SJSA1 (cell line): ENCODE measurements around the gene EFHD2. TPM values are rescaled to one million over a fixed set of nuclear protein-coding genes. Genes with fewer than 3 reads are reported as not detected.

Source experiments
- DNase-seq, 2 experiments: peaks; one replicate each; pipeline ENCODE4 v3.0.0-alpha.2; 2015 to 2020; ENCODE audit warnings: low spot score in 2 of 2, low read depth in 1 of 2
- H3K27ac ChIP-seq: fragments of 250-450 bp; sonication (Bioruptor Pico); 2 replicates; pipeline ENCODE4 v1.5.1; 2020; ENCODE audit warnings: mild to moderate bottlenecking, moderate library complexity
- H3K27me3 ChIP-seq: fragments of 250-450 bp; sonication (Bioruptor Pico); replicated peaks from 2 replicates; pipeline ENCODE4 v1.5.1; 2020; ENCODE audit warnings: mild to moderate bottlenecking, moderate library complexity
- H3K36me3 ChIP-seq: fragments of 250-450 bp; sonication (Bioruptor Pico); 2 replicates; pipeline ENCODE4 v1.5.1; 2020; ENCODE audit warnings: mild to moderate bottlenecking
- H3K4me1 ChIP-seq: fragments of 250-450 bp; sonication (Bioruptor Pico); replicated peaks from 2 replicates; pipeline ENCODE4 v1.6.1; 2021; ENCODE audit warnings: mild to moderate bottlenecking
- H3K4me3 ChIP-seq: fragments of 250-450 bp; sonication (Bioruptor Pico); 2 replicates; pipeline ENCODE4 v1.5.1; 2020; ENCODE audit warnings: mild to moderate bottlenecking
- H3K9me3 ChIP-seq: fragments of 250-450 bp; sonication (Bioruptor Pico); replicated peaks from 2 replicates; pipeline ENCODE4 v1.5.1; 2020; ENCODE audit warnings: mild to moderate bottlenecking
- total RNA-seq: library from RNA; depleted of rRNA; stranded (reverse); fragments of >200 nt; shearing (Covaris generic); gene quantifications from 2 replicates; pipeline ENCODE4 v1.2.3, GENCODE V29; 2014

EFHD2 gene
- total RNA-seq, 1 experiment from 2014 or later, result 169 TPM

DNA sequence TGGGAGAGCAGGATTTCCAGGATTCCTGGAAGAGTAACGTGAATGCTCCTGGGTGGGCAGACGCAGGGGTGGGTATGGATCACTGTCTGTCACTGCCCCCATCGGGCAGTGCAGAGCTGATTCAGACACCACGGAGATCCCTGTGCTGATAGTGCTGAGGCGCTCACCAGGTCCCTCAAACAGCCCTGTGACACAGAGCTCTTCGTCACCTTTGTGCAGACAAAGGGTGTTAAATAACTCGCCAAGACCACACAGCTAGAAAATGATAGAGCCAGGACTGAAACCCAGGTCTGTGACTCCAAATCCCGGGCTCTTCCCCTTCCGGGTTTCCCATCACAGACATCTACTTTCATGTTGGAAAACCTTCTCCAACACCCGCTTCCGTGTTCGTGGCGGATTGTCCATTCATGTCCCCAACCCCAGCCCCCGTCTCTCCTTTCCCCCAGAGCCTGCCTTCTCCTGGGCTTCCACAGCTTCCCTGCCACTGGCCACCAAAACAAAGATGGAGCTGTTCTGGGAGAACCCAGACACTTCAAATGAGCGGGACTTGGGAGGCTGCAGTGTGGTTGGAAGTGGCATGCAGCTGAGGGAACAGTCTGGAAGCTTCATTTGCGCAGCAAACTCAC lies 2.6 kb downstream of the EFHD2 start:
- DNase-seq, result peak; percentile 92 to 97
- Histone ChIP-seq H3K4me1 (peaks cover 81% of the 10 kb centered on the region), H3K4me3 (peak overlapping the region; percentile 99), H3K27ac (peak overlapping the region; percentile 95), H3K9me3 (peaks cover 5% of the 10 kb centered on the region), H3K36me3 (peaks cover 90% of the 10 kb centered on the region), H3K27me3 (no peaks in the 10 kb centered on the region)

DNA sequence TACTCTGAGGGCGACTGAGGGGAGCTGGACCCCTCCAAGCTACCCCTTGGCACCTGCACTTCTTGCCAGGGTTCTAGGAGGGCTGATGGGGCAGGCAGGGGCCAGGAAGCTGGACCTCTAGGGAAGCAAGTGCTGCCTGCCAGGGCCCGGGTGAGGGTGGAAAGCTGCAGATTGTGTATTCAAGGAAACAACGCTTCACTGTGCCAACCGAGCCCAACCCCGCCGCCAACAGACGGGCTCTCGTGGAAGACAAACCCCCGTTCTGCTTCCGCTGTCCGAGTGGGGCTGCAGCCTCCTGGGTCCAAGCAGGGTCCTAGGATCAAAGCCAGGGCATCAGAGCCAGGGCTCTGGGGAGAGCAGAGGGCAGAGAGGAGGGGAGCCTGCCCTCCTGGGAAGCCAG lies 3.2 kb downstream of the EFHD2 start:
- peaks cover 88% of the 10 kb centered on the region for H3K36me3 ChIP-seq
- no peaks in the 10 kb centered on the region for H3K27me3 ChIP-seq
- peaks cover 81% of the 10 kb centered on the region for H3K4me1 ChIP-seq

DNA sequence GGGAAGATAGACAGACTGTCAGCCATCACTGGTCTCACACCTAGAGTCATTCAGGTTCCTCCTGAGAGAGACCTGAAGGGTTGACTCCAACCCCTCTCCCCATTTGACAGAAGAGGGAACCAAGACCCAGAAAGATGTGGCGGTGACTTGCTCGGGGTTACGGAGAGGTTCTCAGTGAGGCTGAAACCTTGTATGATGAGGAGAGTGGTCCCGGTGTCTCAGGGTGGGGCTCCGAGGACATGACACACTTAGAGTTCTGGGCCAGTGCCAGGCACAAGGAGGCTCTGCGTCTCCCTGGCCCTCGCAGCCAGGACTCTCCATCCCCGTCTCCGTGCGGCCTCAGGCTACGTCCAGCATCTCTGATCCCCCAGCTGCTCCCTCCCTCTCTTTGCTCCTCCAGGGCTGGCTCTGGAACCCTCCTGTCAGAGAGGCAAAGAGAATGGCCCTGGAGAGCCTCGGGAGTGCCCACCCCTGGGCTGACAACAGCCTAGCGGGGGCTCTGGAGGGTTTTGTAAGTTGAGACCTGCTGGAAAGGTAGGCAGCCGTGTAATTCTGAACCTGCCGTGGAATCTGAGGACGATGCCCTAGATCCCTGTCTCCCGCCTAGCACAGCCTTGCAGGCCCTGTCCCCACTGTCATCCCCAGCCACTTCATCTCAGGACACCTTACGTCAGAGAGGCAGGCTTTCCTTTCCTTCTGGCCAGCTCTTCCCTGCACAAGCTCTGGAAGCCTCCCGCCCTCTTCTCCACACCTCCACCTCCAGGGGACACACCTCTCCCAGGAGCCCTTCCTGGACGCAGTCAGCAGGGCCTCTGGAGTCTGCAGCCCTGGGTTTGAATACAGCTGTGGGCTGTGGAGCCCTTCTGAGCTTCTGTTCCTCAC lies 4.1 kb downstream of the EFHD2 start:
- no peaks in the 10 kb centered on the region for H3K27me3 ChIP-seq
- peak overlapping the region; percentile 95 for H3K27ac ChIP-seq
- peaks cover 81% of the 10 kb centered on the region for H3K4me1 ChIP-seq
- peaks cover 5% of the 10 kb centered on the region for H3K9me3 ChIP-seq
- no peak overlapping the region for H3K4me3 ChIP-seq
- no peak for DNase-seq
- peaks cover 82% of the 10 kb centered on the region for H3K36me3 ChIP-seq

More for the DNA sequence above, 3.2 kb downstream of the EFHD2 start:
- Histone ChIP-seq H3K27ac (peak overlapping the region; percentile 95), H3K9me3 (peaks cover 5% of the 10 kb centered on the region), H3K4me3 (peak overlapping the region; percentile 99)
- DNase-seq, result no peak

DNA sequence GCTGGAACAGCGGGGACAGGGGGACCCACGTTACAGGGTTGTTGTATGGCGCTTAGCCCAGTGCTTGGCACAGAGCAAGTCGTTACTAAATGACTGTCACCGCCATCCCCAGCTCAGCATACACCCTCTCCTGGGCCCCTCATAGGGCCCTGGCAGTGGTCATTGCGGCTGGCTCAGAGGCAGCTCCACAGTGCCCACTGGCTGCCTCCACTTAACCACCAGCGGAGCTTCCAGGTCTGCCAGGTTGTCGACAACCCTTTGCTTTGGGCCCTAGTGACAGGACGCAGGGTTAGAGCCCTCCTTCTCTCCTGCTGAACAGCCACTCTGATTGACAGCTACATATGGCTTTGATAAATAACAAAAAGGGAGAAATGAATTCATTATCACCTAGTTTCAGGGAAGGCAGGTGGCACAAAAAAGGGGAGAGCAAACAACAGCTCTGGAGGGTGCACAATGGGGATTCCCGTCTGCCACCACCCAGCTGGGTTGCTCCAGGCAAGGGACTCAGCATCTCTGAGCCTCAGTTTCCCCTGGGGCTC lies 4.8 kb downstream of the EFHD2 start:
- peaks cover 79% of the 10 kb centered on the region for H3K36me3 ChIP-seq
- peaks cover 81% of the 10 kb centered on the region for H3K4me1 ChIP-seq
- no peaks in the 10 kb centered on the region for H3K27me3 ChIP-seq
- H3K27ac ChIP-seq, result no peak overlapping the region
- peaks cover 5% of the 10 kb centered on the region for H3K9me3 ChIP-seq
- DNase-seq, result no peak
- no peak overlapping the region for H3K4me3 ChIP-seq

DNA sequence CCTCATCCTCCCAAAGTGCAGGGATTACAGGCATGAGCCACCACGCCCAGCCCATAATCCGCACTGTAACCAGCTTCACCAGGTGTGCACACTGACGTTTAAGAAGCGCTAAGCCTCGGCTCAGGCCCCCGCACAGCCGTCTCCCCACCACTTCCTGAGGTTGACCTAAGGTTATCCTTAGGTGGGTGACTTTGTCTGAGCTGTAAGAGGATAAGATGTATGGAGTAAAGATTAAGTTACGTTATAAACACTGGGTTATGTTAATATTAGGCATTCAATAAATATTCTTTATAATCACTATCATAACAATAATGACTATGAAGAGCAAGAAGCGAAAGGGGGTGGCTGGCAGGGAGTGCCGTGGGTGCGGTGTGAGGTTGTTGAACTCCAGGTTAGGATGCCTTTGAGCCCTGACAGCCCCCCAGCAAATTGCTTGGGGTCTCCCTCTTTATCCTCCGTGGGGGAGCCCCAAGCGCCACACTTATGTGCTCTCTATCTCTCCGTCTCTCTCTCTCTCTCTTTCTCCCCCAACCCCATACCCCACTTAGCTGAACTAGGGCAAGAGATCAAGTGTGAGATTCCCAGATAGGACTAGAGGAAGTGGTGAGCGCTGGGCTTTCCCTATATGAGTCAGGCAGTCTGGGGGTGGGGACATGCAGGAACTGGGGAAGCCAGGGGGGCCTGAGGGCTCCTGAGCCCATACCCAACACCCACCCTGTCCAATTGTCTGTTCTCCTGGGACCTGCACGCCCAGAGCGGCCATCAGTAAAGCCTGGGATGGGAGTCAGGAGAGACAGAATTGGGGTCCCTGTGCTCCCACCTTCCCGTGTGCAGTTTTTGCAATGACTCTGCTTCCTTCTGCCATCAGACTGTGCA lies 7.6 kb downstream of the EFHD2 start:
- H3K4me3 ChIP-seq, result no peak overlapping the region
- H3K36me3 ChIP-seq, result peaks cover 79% of the 10 kb centered on the region
- peak; percentile 86 to 93 for DNase-seq
- H3K4me1 ChIP-seq, result peaks cover 75% of the 10 kb centered on the region
- no peaks in the 10 kb centered on the region for H3K27me3 ChIP-seq
- peak overlapping the region; percentile 64 for H3K27ac ChIP-seq
- no peaks in the 10 kb centered on the region for H3K9me3 ChIP-seq

DNA sequence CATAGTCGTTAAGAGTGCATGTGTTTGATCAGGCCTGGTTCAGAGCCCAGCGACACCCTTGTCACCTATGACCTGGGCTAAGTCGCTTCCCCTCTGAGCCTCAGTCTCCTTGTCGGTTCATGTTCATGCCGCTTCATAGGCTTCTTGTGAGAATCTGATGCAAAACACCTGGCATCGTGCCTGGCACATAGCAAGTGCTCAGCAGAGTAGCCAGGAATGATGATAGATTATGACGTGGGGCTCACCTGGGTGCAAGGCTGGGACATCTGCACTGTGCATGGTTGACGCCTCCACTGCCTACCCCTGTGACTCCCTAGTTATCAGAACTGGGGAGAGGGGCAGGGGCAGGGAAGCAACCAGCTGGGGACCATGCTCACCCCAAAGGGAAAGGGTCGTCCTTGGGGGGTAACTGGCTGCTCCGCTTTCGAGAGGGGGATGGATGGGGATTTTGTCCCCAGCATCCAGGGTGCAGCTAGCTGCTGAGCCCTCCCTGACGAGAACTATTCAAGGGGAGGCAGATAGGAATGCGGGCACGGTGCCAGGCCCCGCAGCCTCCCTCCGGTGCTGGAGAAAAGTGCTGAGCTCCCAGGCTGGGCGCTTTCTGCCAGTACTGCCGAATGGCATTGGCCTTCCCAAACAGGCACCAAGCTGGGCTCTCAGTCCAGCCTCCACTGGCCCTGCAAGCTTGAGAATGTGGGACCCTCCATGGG lies 9.3 kb downstream of the EFHD2 start:
- peak overlapping the region; percentile 12; the same call in 1 of the 2 replicates for H3K27ac ChIP-seq
- no peaks in the 10 kb centered on the region for H3K27me3 ChIP-seq
- H3K36me3 ChIP-seq, result peaks cover 75% of the 10 kb centered on the region
- H3K9me3 ChIP-seq, result no peaks in the 10 kb centered on the region
- H3K4me3 ChIP-seq, result no peak overlapping the region
- peak; percentile 70 to 85 for DNase-seq
- peaks cover 73% of the 10 kb centered on the region for H3K4me1 ChIP-seq

DNA sequence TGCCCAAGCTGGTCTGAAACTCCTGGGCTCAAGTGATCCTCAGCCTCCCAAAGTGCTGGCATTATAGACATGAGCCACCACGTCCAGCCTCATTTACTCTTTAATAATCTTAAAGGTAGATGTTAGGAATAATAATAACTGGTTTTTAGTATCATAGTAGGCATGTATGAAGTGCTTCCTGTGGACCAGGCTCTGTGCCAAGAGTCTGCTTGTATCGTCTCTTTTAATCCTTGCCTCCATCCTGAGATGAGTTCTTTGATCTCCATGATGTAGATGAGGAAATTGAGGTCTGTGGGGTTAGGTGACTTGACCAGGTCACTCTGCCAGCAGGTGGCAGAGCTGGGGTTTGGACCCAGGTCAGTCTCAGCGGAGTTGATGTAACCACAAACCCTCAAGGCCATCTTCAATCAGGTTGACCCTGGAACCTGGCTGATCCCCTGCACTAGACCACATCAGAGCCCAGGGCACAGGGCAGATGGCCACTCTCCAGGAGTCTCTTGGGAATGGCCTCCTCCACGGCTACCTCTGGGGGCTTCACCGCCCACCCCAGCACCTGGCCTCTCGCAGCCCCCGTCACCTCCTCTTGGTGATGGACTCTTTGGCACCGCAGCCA lies 11.3 kb downstream of the EFHD2 start:
- no peak for DNase-seq
- no peak overlapping the region for H3K4me3 ChIP-seq

DNA sequence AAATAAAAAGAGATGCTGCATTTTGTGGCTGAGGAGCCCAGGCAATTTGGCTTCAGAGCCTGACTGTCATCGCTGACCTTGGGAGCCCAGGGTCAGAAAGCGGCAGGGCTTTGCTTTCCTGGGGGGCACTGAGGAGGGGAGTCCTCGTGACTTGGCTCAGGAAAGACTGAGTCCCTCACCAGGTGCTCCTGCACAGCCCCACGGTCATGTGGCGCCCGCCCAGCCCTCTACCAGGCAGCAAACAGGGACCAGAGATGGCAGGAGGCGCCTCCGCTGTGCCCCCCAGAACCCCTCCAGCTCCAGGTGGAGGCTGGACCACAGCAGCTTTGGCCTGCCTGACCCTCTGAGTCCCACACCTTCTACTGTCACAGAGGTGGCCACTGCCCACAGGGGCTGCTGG lies 13.2 kb downstream of the EFHD2 start:
- no peaks in the 10 kb centered on the region for H3K9me3 ChIP-seq
- peak overlapping the region; percentile 3; the same call in 1 of the 2 replicates for H3K27ac ChIP-seq
- DNase-seq, result no peak
- H3K36me3 ChIP-seq, result peaks cover 75% of the 10 kb centered on the region
- H3K4me3 ChIP-seq, result no peak overlapping the region
- peaks cover 75% of the 10 kb centered on the region for H3K4me1 ChIP-seq
- H3K27me3 ChIP-seq, result no peaks in the 10 kb centered on the region

More for the DNA sequence above, 11.3 kb downstream of the EFHD2 start:
- Histone ChIP-seq H3K27me3 (no peaks in the 10 kb centered on the region), H3K36me3 (peaks cover 72% of the 10 kb centered on the region), H3K4me1 (peaks cover 75% of the 10 kb centered on the region), H3K9me3 (no peaks in the 10 kb centered on the region), H3K27ac (no peak overlapping the region)

DNA sequence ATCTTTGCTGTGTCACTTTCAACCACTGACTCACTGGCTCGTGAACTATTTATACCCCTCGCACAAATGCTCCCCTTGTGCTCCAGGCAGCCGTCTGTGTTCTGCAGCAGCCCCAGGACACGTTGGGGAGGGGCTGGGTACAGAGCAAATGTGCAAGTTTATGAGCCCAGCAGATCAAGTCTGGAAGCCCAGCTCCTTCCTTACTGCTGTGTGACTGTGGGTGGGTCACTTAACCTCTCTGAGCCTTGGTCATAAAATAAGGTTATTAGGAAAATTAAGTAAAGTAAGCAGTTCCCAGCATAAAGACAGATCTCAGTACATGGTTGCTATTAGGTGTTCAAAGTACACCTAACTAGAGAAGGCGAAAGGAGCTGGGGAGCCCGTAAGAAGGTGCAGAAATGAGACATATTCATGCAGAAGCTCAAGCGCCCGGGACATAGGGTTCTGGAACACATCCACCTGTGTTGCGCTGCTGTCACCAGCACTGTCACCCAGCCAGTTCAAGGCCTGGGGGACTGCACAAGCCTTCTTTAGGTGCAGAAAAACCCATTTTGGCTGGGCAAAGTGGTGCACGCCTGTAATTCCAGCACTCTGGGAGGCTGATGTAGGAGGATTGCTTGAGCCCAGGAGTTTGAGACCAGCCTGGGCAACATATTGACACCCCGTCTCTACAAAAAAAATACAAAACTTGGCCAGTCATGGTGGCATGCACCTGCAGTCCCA lies 13.8 kb downstream of the EFHD2 start:
- 0 out of 2 replicates have a peak overlapping the region, but pooled peaks have one; percentile 3 for H3K27ac ChIP-seq
- peaks cover 72% of the 10 kb centered on the region for H3K4me1 ChIP-seq
- H3K27me3 ChIP-seq, result no peaks in the 10 kb centered on the region
- no peak for DNase-seq
- no peak overlapping the region for H3K4me3 ChIP-seq
- peaks cover 80% of the 10 kb centered on the region for H3K36me3 ChIP-seq
- no peaks in the 10 kb centered on the region for H3K9me3 ChIP-seq

DNA sequence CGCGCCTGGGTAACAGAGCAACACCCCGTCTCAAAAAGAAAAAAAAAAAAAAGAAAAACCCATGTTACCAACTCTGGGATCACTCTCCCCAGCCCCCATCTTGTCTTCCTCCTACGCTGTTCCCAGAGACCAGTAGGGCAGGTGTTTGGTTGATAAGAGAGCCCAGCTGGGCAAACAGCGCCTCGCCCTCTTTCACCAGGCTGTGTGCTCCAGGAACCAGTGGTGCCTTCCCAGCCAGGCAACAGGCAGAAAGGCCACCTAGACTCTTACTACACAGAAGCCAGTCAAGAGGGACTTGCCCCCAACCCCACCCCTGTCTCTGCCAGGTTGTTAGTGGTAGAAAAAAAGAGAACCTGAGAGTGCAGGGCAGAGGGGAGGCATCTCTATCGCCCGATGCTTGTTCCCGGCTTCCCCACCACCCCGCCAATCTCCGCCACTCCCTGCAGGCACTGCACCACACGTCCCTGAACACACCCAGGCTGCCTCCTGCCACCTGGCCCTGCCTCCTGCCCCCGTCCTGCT lies 14.5 kb downstream of the EFHD2 start:
- Histone ChIP-seq H3K4me3 (no peak overlapping the region), H3K9me3 (no peaks in the 10 kb centered on the region), H3K27me3 (no peaks in the 10 kb centered on the region), H3K36me3 (peaks cover 85% of the 10 kb centered on the region), H3K27ac (no peak overlapping the region), H3K4me1 (peaks cover 66% of the 10 kb centered on the region)
- DNase-seq, result no peak

DNA sequence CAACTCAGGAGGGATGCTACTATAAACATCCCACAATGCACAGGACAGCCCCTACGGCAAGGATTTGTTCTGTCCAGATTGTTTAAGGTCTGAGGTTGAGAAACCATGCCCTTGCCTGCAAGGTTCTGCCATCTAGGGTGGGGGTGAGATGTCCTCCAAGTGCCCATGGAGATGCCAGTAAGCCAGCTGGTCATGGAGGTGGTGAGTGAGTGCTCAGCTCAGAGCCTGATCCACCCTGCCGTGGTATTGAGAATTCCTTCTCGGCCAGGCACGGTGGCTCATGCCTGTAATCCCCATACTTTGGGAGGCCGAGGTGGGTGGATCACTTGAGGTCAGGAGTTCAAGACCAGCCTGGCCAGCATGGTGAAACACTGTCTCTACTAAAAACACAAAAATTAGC lies 15.3 kb downstream of the EFHD2 start:
- Histone ChIP-seq H3K36me3 (peaks cover 84% of the 10 kb centered on the region), H3K27me3 (no peaks in the 10 kb centered on the region), H3K4me1 (peaks cover 66% of the 10 kb centered on the region), H3K9me3 (no peaks in the 10 kb centered on the region), H3K4me3 (no peak overlapping the region), H3K27ac (no peak overlapping the region)
- no peak for DNase-seq

DNA sequence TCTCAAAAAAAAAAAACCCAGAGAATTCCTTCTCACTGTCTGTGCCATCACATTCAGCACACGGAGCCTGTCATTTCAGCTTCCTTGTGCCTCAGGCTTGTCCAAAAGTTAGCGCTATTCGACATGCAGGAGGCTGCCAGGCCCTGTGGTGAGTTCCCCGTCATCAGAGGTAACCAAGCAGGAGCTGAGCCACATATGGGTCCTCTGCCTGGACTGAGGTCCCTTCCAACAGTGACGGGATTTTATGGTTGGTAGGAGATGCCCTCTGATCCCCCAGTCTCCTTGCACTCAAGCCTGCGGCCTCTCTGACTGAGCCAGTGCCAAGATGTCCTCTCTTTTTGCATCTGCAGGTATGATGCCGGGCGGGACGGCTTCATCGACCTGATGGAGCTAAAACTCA lies 15.8 kb downstream of the EFHD2 start:
- peak overlapping the region; percentile 62; the same call in 1 of the 2 replicates for H3K27ac ChIP-seq
- no peak for DNase-seq
- H3K4me1 ChIP-seq, result peaks cover 64% of the 10 kb centered on the region
- H3K36me3 ChIP-seq, result peaks cover 83% of the 10 kb centered on the region
- H3K27me3 ChIP-seq, result no peaks in the 10 kb centered on the region
- no peaks in the 10 kb centered on the region for H3K9me3 ChIP-seq
- no peak overlapping the region for H3K4me3 ChIP-seq
